GM12878 (cell line): ENCODE measurements around the gene NHLRC3. TPM values are rescaled to one million over a fixed set of nuclear protein-coding genes. Genes with fewer than 3 reads are reported as not detected.

Experiments used
- ATAC-seq: fragments of 200-7000 bp; cut with Tn5 transposase; 3 replicates; pipeline ENCODE4 v1.9.1; 2020; ENCODE audit warnings: mild to moderate bottlenecking, moderate library complexity
- BruUV-seq: library from RNA; stranded (reverse); fragments of 400-500 nt; replicated peaks from 2 replicates; lab custom pipeline; 2021; lab: Mats Ljungman, UMichigan
- CTCF ChIA-PET: fragments of 300-600 bp; sonication (Branson Sonifier 250); formaldehyde crosslinking; extraction: SDS; loops from one replicate; lab custom pipeline; 2021; ENCODE audit warnings: inconsistent platforms; lab: Yijun Ruan, JAX
- POLR2A ChIA-PET: fragments of 350-600 bp; formaldehyde crosslinking; extraction: SDS; loops from one replicate; lab custom pipeline; 2021; ENCODE audit warnings: inconsistent platforms; lab: Charles Lee
- RAD21 ChIA-PET: fragments of 300-600 bp; sonication (Branson Sonifier 250); formaldehyde crosslinking; loops from one replicate; lab custom pipeline; 2023; ENCODE audit warnings: antibody characterized with exemption; ENCODE audit not compliant: unreplicated experiment; lab: Charles Lee
- SMC1A ChIA-PET: fragments of 300-600 bp; sonication (Branson Sonifier 250); formaldehyde crosslinking; loops from one replicate; lab custom pipeline; 2023; ENCODE audit not compliant: unreplicated experiment, uncharacterized antibody; lab: Charles Lee
- DNase-seq: peaks from one replicate; pipeline ENCODE4 v3.0.0-alpha.2; 2011; ENCODE audit warnings: low read depth, low spot score
- FAIRE-seq: peaks from 3 replicates; lab custom pipeline; 2011; peaks lifted over from hg19 to GRCh38; lab: Jason Lieb, UNC
- H2AFZ ChIP-seq: 2 replicates; pipeline ENCODE4 v1.6.0; 2011; ENCODE audit warnings: low read depth, low read length, control low read depth; ENCODE audit not compliant: control insufficient read depth
- H3K27ac ChIP-seq: 2 replicates; pipeline ENCODE4 v1.5.1; 2011; ENCODE audit warnings: control low read depth; ENCODE audit not compliant: control insufficient read depth, insufficient read depth
- H3K27me3 ChIP-seq, 2 experiments: replicated peaks in 1 of 2; 2 replicates each; pipeline versions ENCODE4 v1.6.0 to v1.6.1; 2011; ENCODE audit warnings: low read length in 1 of 2; ENCODE audit not compliant: control insufficient read depth in 2 of 2, insufficient read depth in 2 of 2
- H3K36me3 ChIP-seq, 2 experiments: 2 replicates each; pipeline ENCODE4 v1.5.1; 2011; ENCODE audit warnings: low read length in 1 of 2; ENCODE audit not compliant: control insufficient read depth in 2 of 2, insufficient read depth in 2 of 2
- H3K4me1 ChIP-seq: 2 replicates; pipeline ENCODE4 v1.6.1; 2011; ENCODE audit warnings: mild to moderate bottlenecking, low read length, moderate library complexity, mixed read lengths; ENCODE audit not compliant: control insufficient read depth, insufficient read depth
- H3K4me2 ChIP-seq: 2 replicates; pipeline ENCODE4 v1.6.0; 2011; ENCODE audit warnings: control low read depth; ENCODE audit not compliant: control insufficient read depth, insufficient read depth
- H3K4me3 ChIP-seq: fragments of 200-600 bp; sonication (generic); 2 replicates; pipeline ENCODE4 v1.5.1; 2016
- H3K79me2 ChIP-seq: 2 replicates; pipeline ENCODE4 v1.6.0; 2011; ENCODE audit warnings: low read length; ENCODE audit not compliant: control insufficient read depth, insufficient read depth
- H3K9ac ChIP-seq: 2 replicates; pipeline ENCODE4 v1.8.0; 2011; ENCODE audit warnings: low read length, control low read depth, mixed read lengths; ENCODE audit not compliant: control insufficient read depth, insufficient read depth
- H3K9me3 ChIP-seq: replicated peaks from 3 replicates; pipeline ENCODE4 v1.5.1; 2011; ENCODE audit warnings: mild to moderate bottlenecking, low read length; ENCODE audit not compliant: control insufficient read depth, insufficient read depth
- H4K20me1 ChIP-seq: 2 replicates; pipeline ENCODE4 v1.6.0; 2011; ENCODE audit not compliant: control insufficient read depth, insufficient read depth
- BHLHE40 ChIP-seq, 2 experiments: fragments of 450-650 bp in 1 of 2; IDR thresholded peaks; 2 replicates each; pipeline ENCODE4 v1.6.1; 2011 to 2017; ENCODE audit warnings: low read depth in 2 of 2, borderline replicate concordance in 1 of 2, improper control_type of control experiment in 1 of 2, low read length in 1 of 2, mild to moderate bottlenecking in 1 of 2
- CREB1 ChIP-seq: IDR thresholded peaks from 2 replicates; pipeline ENCODE4 v1.6.1; 2012; ENCODE audit warnings: low read depth, mild to moderate bottlenecking, inconsistent platforms
- CREM ChIP-seq: IDR thresholded peaks from 2 replicates; pipeline ENCODE4 v1.6.1; 2014; ENCODE audit warnings: antibody characterized with exemption, low read depth
- DPF2 ChIP-seq: fragments of 450-650 bp; IDR thresholded peaks from 2 replicates; pipeline ENCODE4 v1.6.1; 2017; ENCODE audit warnings: mild to moderate bottlenecking
- GABPA ChIP-seq: IDR thresholded peaks from 2 replicates; pipeline ENCODE4 v1.6.1; 2014; ENCODE audit warnings: antibody characterized with exemption, low read depth, mild to moderate bottlenecking, inconsistent platforms
- HDAC6 ChIP-seq: fragments of 200-600 bp; sonication (generic); IDR thresholded peaks from one replicate; pipeline ENCODE4 v1.8.0; 2017; ENCODE audit warnings: antibody characterized with exemption; ENCODE audit not compliant: unreplicated experiment
- HDGF ChIP-seq: fragments of 450-650 bp; IDR thresholded peaks from 2 replicates; pipeline ENCODE4 v1.6.1; 2016; ENCODE audit warnings: antibody characterized with exemption
- NFIC ChIP-seq: IDR thresholded peaks from 2 replicates; pipeline ENCODE4 v1.6.1; 2012; ENCODE audit warnings: low read depth, mild to moderate bottlenecking, inconsistent platforms, low read length, moderate library complexity
- NR2C1 ChIP-seq: fragments of 450-650 bp; IDR thresholded peaks from 2 replicates; pipeline ENCODE4 v1.6.1; 2017; ENCODE audit warnings: antibody characterized with exemption, mild to moderate bottlenecking, moderate library complexity
- RAD21 ChIP-seq: IDR thresholded peaks from 2 replicates; pipeline ENCODE4 v1.6.1; 2011; ENCODE audit warnings: mild to moderate bottlenecking, low read depth, low read length, moderate library complexity; ENCODE audit not compliant: insufficient read depth
- RUNX3 ChIP-seq: IDR thresholded peaks from 2 replicates; pipeline ENCODE4 v1.6.1; 2012; ENCODE audit warnings: low read length, inconsistent platforms
- SUPT20H ChIP-seq: IDR thresholded peaks from 2 replicates; pipeline ENCODE4 v1.6.1; 2011; ENCODE audit warnings: low read depth, mild to moderate bottlenecking, low read length, moderate library complexity, borderline replicate concordance; ENCODE audit not compliant: control insufficient read depth
- TBL1XR1 ChIP-seq: IDR thresholded peaks from 2 replicates; pipeline ENCODE4 v1.6.1; 2012; ENCODE audit warnings: low read depth, low read length, improper control_type of control experiment
- YBX1 ChIP-seq: fragments of 450-650 bp; IDR thresholded peaks from 2 replicates; pipeline ENCODE4 v1.6.1; 2016; ENCODE audit warnings: antibody characterized with exemption
- YY1 ChIP-seq: IDR thresholded peaks from 2 replicates; pipeline ENCODE4 v1.6.1; 2011; ENCODE audit warnings: low read depth, mild to moderate bottlenecking, low read length
- ZNF217 ChIP-seq: fragments of 450-650 bp; IDR thresholded peaks from 2 replicates; pipeline ENCODE4 v1.6.1; 2017; ENCODE audit warnings: antibody characterized with exemption, mild to moderate bottlenecking
- ZSCAN29 ChIP-seq: fragments of 450-650 bp; IDR thresholded peaks from 2 replicates; pipeline ENCODE4 v1.6.1; 2017; ENCODE audit warnings: mild to moderate bottlenecking, moderate library complexity
- WGBS: methylation state at CpG from one replicate; pipeline ENCODE4 v1.1.6; 2016; ENCODE audit warnings: low lambda C conversion rate; ENCODE audit not compliant: insufficient replicate concordance, insufficient coverage; ENCODE audit errors: missing lambda C conversion rate; 5-methylcytosine and 5-hydroxymethylcytosine counted together
- in situ Hi-C: fragments of 300-500 bp; cut with MboI; formaldehyde crosslinking; loops from 9 replicates; pipeline ENCODE4 v1.14.3; 2018; ENCODE audit warnings: mixed read lengths
- intact Hi-C: fragments of 100-400 bp; cut with micrococcal nuclease; formaldehyde crosslinking; loops from one replicate; pipeline ENCODE4 v1.14.2; 2022; ENCODE audit not compliant: unreplicated experiment
- polyA plus RNA-seq, 11 experiments: library from polyadenylated mRNA; depleted of rRNA in 4 of 11; unstranded in 6 of 11; stranded (reverse) in 5 of 11; fragments of >200 nt; fragmentation: Nextera tagmentation in 4 of 11; fragmentation: Illumina TruSeq in 1 of 11; extraction: Ambion mirVana in 4 of 11; extraction: Trizol in 1 of 11; gene quantifications; 1 replicate in 1 of 11; 2 replicates in 10 of 11; pipeline versions ENCODE4 v1.2.1 to v1.2.3, GENCODE V29; 2011 to 2016; ENCODE audit warnings: inconsistent platforms in 2 of 11, missing spikeins in 2 of 11, low read depth in 1 of 11
- total RNA-seq, 4 experiments: library from RNA; depleted of rRNA in 3 of 4; stranded (reverse); fragments of >200 nt in 3 of 4; fragmentation: Illumina TruSeq in 1 of 4; extraction: Trizol in 1 of 4; gene quantifications; 2 replicates each; pipeline versions ENCODE4 v1.2.1 to v1.2.3, GENCODE V29; 2013 to 2021
- TF ChIP-seq, protein P1 (sequence below): IDR thresholded peaks from 2 replicates; pipeline ENCODE4 v1.6.1; 2012; ENCODE audit warnings: low read depth, low read length, improper control_type of control experiment

The NHLRC3 gene
- total and polyA plus RNA-seq, 10 of the 15 experiments (the other 5 are each of a cell fraction or from before 2014, with no cell fraction given): 8.3 to 38.0 (median 18.9) TPM

DNA sequence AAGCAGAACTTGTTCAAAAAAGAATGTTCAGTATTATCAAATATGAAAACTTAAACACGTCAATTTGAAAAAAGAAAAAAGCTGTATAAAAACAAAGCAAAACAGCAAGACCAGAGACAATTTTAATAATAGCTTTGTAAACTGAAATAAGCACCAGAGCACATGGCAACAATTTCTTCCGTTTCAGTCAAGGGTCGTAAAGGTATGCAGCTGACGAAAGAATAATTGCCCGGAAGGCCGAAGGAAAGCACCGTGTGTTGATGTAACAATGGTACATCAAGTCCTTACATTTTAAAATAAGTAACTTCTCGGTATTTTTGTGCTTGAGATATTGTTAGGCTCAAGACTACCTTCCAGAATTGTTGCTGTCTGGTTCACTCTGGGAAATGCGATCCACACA is 2.0 kb upstream of the NHLRC3 start:
- H3K27me3 ChIP-seq: no peaks in the 10 kb centered on the region
- RAD21 ChIA-PET: interaction anchor here (2.4 kb wide), 1 partner anchor 18 kb away, joined by 12 read pairs; no protein-coding TSS in a partner anchor
- in situ Hi-C loops: no loop called here
- under 1% methylated on average over 9 of the region's 9 CpGs for WGBS
- SMC1A ChIA-PET: interaction anchor here (1.0 to 1.6 kb wide), 5 partner anchors 12 to 570 kb away, joined by 3 to 8 read pairs (median 3); no protein-coding TSS in a partner anchor
- CTCF ChIA-PET: interaction anchor here (0.9 to 2.7 kb wide), 5 partner anchors 10 to 21 kb away, joined by 3 to 11 read pairs (median 4); no protein-coding TSS in a partner anchor
- ATAC-seq: no peak
- peak; percentile 54; the same call in 1 of the 2 replicates for TF ChIP-seq CREB1
- no peak for TF ChIP-seq CREM
- TF ChIP-seq YBX1: no peak
- TF ChIP-seq, all 136 proteins: peak for 1
- intact Hi-C loops: loop anchor here (10.0 kb wide), 1 partner anchor 691 kb away; the partner anchor contains the start of gene UFM1
- no peak for DNase-seq
- H3K79me2 ChIP-seq: peaks cover 81% of the 10 kb centered on the region
- peak overlapping the region; percentile 13; the same call in 1 of the 2 replicates for H2AFZ ChIP-seq
- H3K9ac ChIP-seq: peak overlapping the region; percentile 94
- FAIRE-seq: no peak
- 0 out of 4 replicates have a peak, but pooled peaks cover 0 to 4% of the 10 kb centered on the region in 2 experiments for H3K36me3 ChIP-seq
- POLR2A ChIA-PET: interaction anchor here (0.6 to 1.2 kb wide), 2 partner anchors 16 to 487 kb away, joined by 3 to 8 read pairs; no protein-coding TSS in a partner anchor
- H3K27ac ChIP-seq: peak overlapping the region; percentile 93
- peaks cover 5% of the 10 kb centered on the region for H3K4me1 ChIP-seq
- peak overlapping the region; percentile 95 for H3K4me3 ChIP-seq
- peak overlapping the region; percentile 5 for H3K4me2 ChIP-seq
- H3K9me3 ChIP-seq: no peaks in the 10 kb centered on the region
- no peaks in the 10 kb centered on the region for H4K20me1 ChIP-seq
- no TSS peak for BruUV-seq

DNA sequence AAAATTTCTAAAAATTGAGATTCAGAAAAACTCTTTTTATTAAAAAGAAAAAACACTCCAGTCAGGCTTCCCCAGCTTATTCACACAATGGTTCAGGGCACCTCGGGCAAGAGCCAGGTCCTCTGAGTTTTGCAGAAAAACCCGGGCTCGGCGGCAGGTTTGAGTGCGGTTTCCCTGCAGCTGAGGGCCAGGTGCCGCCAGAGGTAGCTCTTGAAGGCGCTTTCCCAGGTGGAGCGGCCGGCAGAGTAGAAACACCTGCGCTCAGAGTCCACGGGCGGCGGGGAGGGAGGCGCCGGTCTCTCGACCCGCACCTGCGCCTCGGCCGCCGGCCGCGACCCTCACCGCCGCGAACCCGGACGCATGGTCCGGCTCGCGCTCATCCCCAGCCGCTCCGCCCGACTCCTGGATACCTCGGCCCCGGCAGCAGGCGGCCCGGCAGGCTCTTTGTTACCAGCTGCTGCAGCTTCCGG is 811 bp upstream of the NHLRC3 start:
- SMC1A ChIA-PET: interaction anchor here (0.6 to 1.5 kb wide), 9 partner anchors 9 to 223 kb away, joined by 3 to 6 read pairs (median 3); no protein-coding TSS in a partner anchor
- WGBS: under 1% methylated on average over 30 of the region's 39 CpGs
- in situ Hi-C loops: no loop called here
- CTCF ChIA-PET: interaction anchor here (1.3 to 2.7 kb wide), 4 partner anchors 11 to 575 kb away, joined by 3 to 11 read pairs (median 6); no protein-coding TSS in a partner anchor
- Histone ChIP-seq H3K79me2 (peaks cover 72% of the 10 kb centered on the region), H3K4me3 (peak overlapping the region; percentile 95), H3K27ac (peak overlapping the region; percentile 93), H3K27me3 (no peaks in the 10 kb centered on the region), H3K9me3 (no peaks in the 10 kb centered on the region), H3K4me2 (peak overlapping the region; percentile 5), H3K9ac (peak overlapping the region; percentile 94), H3K4me1 (peaks cover 5% of the 10 kb centered on the region), H3K36me3 (peaks cover 0 to 4% of the 10 kb centered on the region in 2 experiments; a peak in 1 of 4 replicates), H2AFZ (peak overlapping the region; percentile 97), H4K20me1 (no peaks in the 10 kb centered on the region)
- RAD21 ChIA-PET: interaction anchor here (0.9 to 2.4 kb wide), 3 partner anchors 13 to 222 kb away, joined by 3 to 12 read pairs (median 4); no protein-coding TSS in a partner anchor
- POLR2A ChIA-PET: interaction anchor here (0.5 to 1.2 kb wide), 3 partner anchors 14 to 64 kb away, joined by 3 to 8 read pairs (median 7); no protein-coding TSS in a partner anchor
- no peak for FAIRE-seq
- BruUV-seq: no TSS peak
- intact Hi-C loops: loop anchor here (10.0 kb wide), 1 partner anchor 693 kb away; the partner anchor contains the start of gene UFM1
- no peak for DNase-seq
- peak; percentile 28; the same call in 2 of the 3 replicates for ATAC-seq
- TF ChIP-seq NFIC (0 out of 2 replicates have a peak, but pooled peaks have one; percentile 1), NR2C1 (no peak), YY1 (no peak), RUNX3 (0 out of 2 replicates have a peak, but pooled peaks have one; percentile 5), HDGF (no peak), RAD21 (no peak), ZNF217 (0 out of 2 replicates have a peak, but pooled peaks have one; percentile 27), SUPT20H (no peak), TBL1XR1 (no peak), BHLHE40 (IDR thresholded peaks at IDR 0.05; ENCODE audit: borderline replicate concordance in 1 of 2, low read depth in 2 of 2, low read length in 1 of 2) (peak in 1 of 2 experiments; percentile 50; a peak in 1 of 4 replicates), GABPA (no peak), DPF2 (peak; percentile 64; the same call in 1 of the 2 replicates), ZSCAN29 (0 out of 2 replicates have a peak, but pooled peaks have one; percentile 34), HDAC6 (no peak)
- TF ChIP-seq, protein P1, sequence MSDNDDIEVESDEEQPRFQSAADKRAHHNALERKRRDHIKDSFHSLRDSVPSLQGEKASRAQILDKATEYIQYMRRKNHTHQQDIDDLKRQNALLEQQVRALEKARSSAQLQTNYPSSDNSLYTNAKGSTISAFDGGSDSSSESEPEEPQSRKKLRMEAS: no peak
